ENCODE results near the gene SUPT4H1.

Gene SUPT4H1

GRCh38 chr17:58319173-58320162 is 32.5 kb downstream of the SUPT4H1 start:
- no peak for TF ChIP-seq CTCF (IDR thresholded peaks at IDR 0.05; ENCODE audit: borderline replicate concordance, control extremely low read depth, extremely low read depth, insufficient read depth, missing control alignments)
- in situ Hi-C loops (cut with MboI; ENCODE audit: low sequenced_read_pairs, unreplicated experiment): loop anchor here (10.0 kb wide), 1 partner anchor 105 kb away; no protein-coding TSS in a partner anchor
- no peak for DNase-seq (ENCODE audit: low spot score)

- no peak for DNase-seq (ENCODE audit: low spot score)
- in situ Hi-C loops (cut with MboI; ENCODE audit: low sequenced_read_pairs, unreplicated experiment): loop anchor here (10.0 kb wide), 1 partner anchor 106 kb away; no protein-coding TSS in a partner anchor
- TF ChIP-seq CTCF (IDR thresholded peaks at IDR 0.05; ENCODE audit: borderline replicate concordance, control extremely low read depth, extremely low read depth, insufficient read depth, missing control alignments): no peak
Observed at GRCh38 chr17:58318627-58319172, 33.3 kb downstream of the SUPT4H1 start.

GRCh38 chr17:58318065-58318481 is 33.9 kb downstream of the SUPT4H1 start:
- in situ Hi-C loops (cut with MboI; ENCODE audit: low sequenced_read_pairs, unreplicated experiment): loop anchor here (10.0 kb wide), 1 partner anchor 107 kb away; no protein-coding TSS in a partner anchor
- no peak for TF ChIP-seq CTCF (IDR thresholded peaks at IDR 0.05; ENCODE audit: borderline replicate concordance, control extremely low read depth, extremely low read depth, insufficient read depth, missing control alignments)

GRCh38 chr17:58317421-58318064 is 34.5 kb downstream of the SUPT4H1 start:
- in situ Hi-C loops (cut with MboI; ENCODE audit: low sequenced_read_pairs, unreplicated experiment): loop anchor here (10.0 kb wide), 1 partner anchor 107 kb away; no protein-coding TSS in a partner anchor
- peak; percentile 81 for DNase-seq (ENCODE audit: low spot score)
- TF ChIP-seq CTCF (IDR thresholded peaks at IDR 0.05; ENCODE audit: borderline replicate concordance, control extremely low read depth, extremely low read depth, insufficient read depth, missing control alignments): peak; percentile 46

More at GRCh38 chr17:58318065-58318481, 33.9 kb downstream of the SUPT4H1 start:
- DNase-seq (ENCODE audit: low spot score): no peak

GRCh38 chr17:58316260-58316960 is 35.6 kb downstream of the SUPT4H1 start:
- DNase-seq (ENCODE audit: low spot score): no peak
- TF ChIP-seq CTCF (IDR thresholded peaks at IDR 0.05; ENCODE audit: borderline replicate concordance, control extremely low read depth, extremely low read depth, insufficient read depth, missing control alignments): no peak
- in situ Hi-C loops (cut with MboI; ENCODE audit: low sequenced_read_pairs, unreplicated experiment): loop anchor here (10.0 kb wide), 1 partner anchor 108 kb away; no protein-coding TSS in a partner anchor
